Measurements from ENCODE around the gene SRP54. TPM values are rescaled to one million over a fixed set of nuclear protein-coding genes. Genes with fewer than 3 reads are reported as not detected.
"Not testable (repeated sequence)": the region's sequence is repeated elsewhere in the genome, so short reads cannot be mapped to it uniquely, and the experiment has no call there.

Gene SRP54
- total RNA-seq, 1 donor from 2014 or later, result 66.3 TPM

GRCh38 chr14:35050652-35051051, 67.9 kb downstream of the SRP54 start:
- H3K36me3 ChIP-seq (ENCODE audit: control insufficient read depth, insufficient read depth, low read length), result no peaks in the 10 kb centered on the region
- H3K4me3 ChIP-seq (ENCODE audit: low read depth, low read length), result no peak overlapping the region
- no peaks in the 10 kb centered on the region for H3K27me3 ChIP-seq (ENCODE audit: control insufficient read depth, insufficient read depth, low read length)
- no peak for DNase-seq (ENCODE audit: low read depth)
- TF ChIP-seq, protein P1, sequence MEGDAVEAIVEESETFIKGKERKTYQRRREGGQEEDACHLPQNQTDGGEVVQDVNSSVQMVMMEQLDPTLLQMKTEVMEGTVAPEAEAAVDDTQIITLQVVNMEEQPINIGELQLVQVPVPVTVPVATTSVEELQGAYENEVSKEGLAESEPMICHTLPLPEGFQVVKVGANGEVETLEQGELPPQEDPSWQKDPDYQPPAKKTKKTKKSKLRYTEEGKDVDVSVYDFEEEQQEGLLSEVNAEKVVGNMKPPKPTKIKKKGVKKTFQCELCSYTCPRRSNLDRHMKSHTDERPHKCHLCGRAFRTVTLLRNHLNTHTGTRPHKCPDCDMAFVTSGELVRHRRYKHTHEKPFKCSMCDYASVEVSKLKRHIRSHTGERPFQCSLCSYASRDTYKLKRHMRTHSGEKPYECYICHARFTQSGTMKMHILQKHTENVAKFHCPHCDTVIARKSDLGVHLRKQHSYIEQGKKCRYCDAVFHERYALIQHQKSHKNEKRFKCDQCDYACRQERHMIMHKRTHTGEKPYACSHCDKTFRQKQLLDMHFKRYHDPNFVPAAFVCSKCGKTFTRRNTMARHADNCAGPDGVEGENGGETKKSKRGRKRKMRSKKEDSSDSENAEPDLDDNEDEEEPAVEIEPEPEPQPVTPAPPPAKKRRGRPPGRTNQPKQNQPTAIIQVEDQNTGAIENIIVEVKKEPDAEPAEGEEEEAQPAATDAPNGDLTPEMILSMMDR (IDR thresholded peaks at IDR 0.05; ENCODE audit: insufficient read depth, low read length, poor library complexity, severe bottlenecking), result no peak

DNA sequence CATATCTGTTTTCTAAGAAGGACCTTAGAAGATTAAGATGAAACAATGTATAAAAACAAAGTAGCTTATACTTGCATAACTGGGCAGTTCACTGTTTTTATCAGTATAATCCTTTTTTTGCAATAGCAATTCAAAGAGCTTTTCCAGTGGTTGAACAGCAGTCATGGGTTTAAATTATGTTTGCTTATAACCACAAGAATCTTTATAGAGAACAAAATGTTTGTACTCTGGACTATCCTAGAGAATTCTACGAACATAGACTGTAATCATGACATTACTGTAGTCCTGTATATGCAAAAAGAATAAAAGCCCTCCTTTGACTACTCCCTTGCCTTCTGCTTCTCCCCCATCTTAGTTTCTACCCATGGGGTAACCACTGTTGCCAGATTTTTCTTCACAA, 69.0 kb downstream of the SRP54 start:
- TF ChIP-seq, protein P1 (IDR thresholded peaks at IDR 0.05; ENCODE audit: insufficient read depth, low read length, poor library complexity, severe bottlenecking), result no peak
- Histone ChIP-seq H3K4me3 (ENCODE audit: low read depth, low read length) (no peak overlapping the region), H3K27me3 (ENCODE audit: control insufficient read depth, insufficient read depth, low read length) (no peaks in the 10 kb centered on the region), H3K36me3 (ENCODE audit: control insufficient read depth, insufficient read depth, low read length) (no peaks in the 10 kb centered on the region)
- no peak for DNase-seq (ENCODE audit: low read depth)

DNA sequence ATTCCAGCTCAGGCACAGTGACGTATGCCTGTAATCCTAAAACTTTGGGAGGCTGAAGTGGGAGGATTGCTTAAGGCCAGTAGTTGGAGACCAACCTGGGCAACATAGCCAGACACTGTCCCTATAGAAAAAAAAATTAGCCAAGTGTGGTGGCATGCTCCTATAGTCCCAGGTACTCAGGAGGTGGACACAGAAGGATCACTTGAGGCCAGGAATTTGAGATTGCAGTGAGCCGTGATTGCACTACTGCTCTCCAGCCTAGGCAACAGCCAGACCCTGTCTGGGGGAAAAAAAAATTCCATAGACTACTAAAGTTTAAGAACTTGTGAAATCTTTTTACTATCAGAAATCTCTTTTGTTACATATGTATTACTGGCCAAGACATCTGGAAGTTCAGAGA, 69.8 kb downstream of the SRP54 start:
- Histone ChIP-seq H3K27me3 (ENCODE audit: control insufficient read depth, insufficient read depth, low read length) (no peaks in the 10 kb centered on the region), H3K36me3 (ENCODE audit: control insufficient read depth, insufficient read depth, low read length) (no peaks in the 10 kb centered on the region), H3K4me3 (ENCODE audit: low read depth, low read length) (no peak overlapping the region)
- DNase-seq (ENCODE audit: low read depth), result no peak
- TF ChIP-seq, protein P1 (IDR thresholded peaks at IDR 0.05; ENCODE audit: insufficient read depth, low read length, poor library complexity, severe bottlenecking), result no peak

DNA sequence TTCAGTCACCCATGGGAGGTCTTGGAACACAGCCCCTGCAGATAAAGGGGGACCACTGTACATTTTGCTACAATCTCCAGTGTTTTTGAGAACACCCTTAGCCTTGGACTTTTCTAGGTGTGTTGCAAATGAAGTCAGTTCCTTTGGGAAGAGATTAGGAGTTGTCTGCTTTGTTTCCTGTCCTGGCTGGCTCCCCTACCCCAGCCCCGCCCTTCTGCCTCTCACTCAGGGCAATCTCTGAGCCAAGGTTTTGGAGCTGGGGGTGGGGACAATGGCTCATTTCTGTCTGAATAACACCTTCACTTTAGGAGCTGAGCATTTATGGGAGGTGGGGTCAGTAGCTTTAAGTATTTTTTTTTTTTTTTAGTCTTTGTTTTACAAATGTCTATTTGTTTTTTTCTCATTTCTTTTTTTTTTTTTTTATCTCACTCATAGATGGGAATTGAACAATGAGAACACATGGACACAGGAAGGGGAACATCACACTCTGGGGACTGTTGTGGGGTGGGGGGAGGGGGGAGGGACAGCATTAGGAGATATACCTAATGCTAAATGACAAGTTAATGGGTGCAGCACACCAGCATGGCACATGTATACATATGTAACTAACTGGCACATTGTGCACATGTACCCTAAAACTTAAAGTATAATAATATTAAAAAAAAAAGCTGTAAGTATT, 78.5 kb downstream of the SRP54 start:
- not testable (repeated sequence) for H3K27me3 ChIP-seq (ENCODE audit: control insufficient read depth, insufficient read depth, low read length); H3K4me3 ChIP-seq (ENCODE audit: low read depth, low read length); DNase-seq (ENCODE audit: low read depth); H3K36me3 ChIP-seq (ENCODE audit: control insufficient read depth, insufficient read depth, low read length)

GRCh38 chr14:35065731-35066130, 82.9 kb downstream of the SRP54 start:
- H3K36me3 ChIP-seq (ENCODE audit: control insufficient read depth, insufficient read depth, low read length); H3K27me3 ChIP-seq (ENCODE audit: control insufficient read depth, insufficient read depth, low read length); H3K4me3 ChIP-seq (ENCODE audit: low read depth, low read length); DNase-seq (ENCODE audit: low read depth): not testable (repeated sequence)

DNA sequence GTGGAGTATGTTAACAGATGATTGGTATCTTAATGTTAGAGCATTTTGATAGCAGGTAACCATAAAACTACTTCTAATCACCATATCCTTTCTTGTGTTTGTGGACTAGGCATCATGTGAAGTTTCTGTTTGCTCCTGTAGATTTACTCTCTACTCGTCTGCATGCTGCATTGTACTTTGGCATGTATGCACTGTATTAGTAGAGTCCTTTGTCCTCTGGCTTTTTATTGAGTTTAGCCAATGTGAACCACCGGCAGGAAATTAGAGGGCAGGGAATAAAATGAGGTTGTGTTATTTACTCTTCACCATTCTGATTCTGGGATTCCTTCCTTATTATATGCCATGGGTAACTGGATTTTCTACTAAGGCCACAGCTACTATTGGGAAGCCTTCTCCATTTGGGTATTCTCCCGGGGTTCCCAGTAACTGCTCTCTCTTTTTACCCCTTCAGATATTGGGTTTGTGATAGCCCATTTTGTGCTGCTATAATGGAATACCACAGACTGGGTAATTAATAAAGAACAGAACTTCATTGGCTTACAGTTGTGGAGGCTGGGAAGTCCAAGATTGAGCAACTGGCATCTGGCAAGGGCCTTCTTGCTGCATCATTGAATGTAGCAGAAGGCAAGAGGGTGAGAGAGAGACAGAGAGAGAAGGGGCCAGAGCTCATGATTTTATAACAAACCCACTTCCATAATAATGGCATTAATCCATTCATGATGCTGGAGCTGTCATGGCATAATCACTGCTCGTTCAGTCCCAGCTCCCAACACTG, 85.6 kb downstream of the SRP54 start:
- H3K27me3 ChIP-seq (ENCODE audit: control insufficient read depth, insufficient read depth, low read length), result no peaks in the 10 kb centered on the region
- DNase-seq (ENCODE audit: low read depth), result no peak
- no peaks in the 10 kb centered on the region for H3K36me3 ChIP-seq (ENCODE audit: control insufficient read depth, insufficient read depth, low read length)
- H3K4me3 ChIP-seq (ENCODE audit: low read depth, low read length), result no peak overlapping the region
- TF ChIP-seq, protein P1 (IDR thresholded peaks at IDR 0.05; ENCODE audit: insufficient read depth, low read length, poor library complexity, severe bottlenecking), result no peak
